SK-N-SH treated with all-trans-retinoic acid at 6 μM for 48 hours (cell line): ENCODE data around the gene SLC7A4.

Experiments
- SNAI2 ChIP-seq: fragments of 250-450 bp; sonication (Bioruptor Pico); IDR thresholded peaks from 2 replicates; pipeline ENCODE4 v1.5.0; 2020; ENCODE audit warnings: mild to moderate bottlenecking, moderate library complexity
- ZFP3 ChIP-seq: fragments of 250-450 bp; sonication (Bioruptor Pico); IDR thresholded peaks from 2 replicates; pipeline ENCODE4 v1.5.0; 2020; ENCODE audit warnings: mild to moderate bottlenecking, moderate library complexity

GRCh38 chr22:20979940-20980453 is 52.4 kb downstream of the SLC7A4 start:
- TF ChIP-seq SNAI2 (CRISPR knock-in tag) (no peak), ZFP3 (CRISPR knock-in tag) (no peak)
